Osteoblast (primary cell): ENCODE results near the gene MAOB. TPM values are rescaled to one million over a fixed set of nuclear protein-coding genes. Genes with fewer than 3 reads are reported as not detected.

Source experiments
- DNase-seq: peaks from one replicate; pipeline ENCODE4 v3.0.0; 2011; ENCODE audit warnings: low spot score, mixed read lengths; ENCODE audit not compliant: insufficient read length; ENCODE audit errors: missing footprints
- H2AFZ ChIP-seq: 2 replicates; pipeline ENCODE4 v1.6.0; 2011; ENCODE audit warnings: mild to moderate bottlenecking, low read length
- H3K27ac ChIP-seq: 2 replicates; pipeline ENCODE4 v1.5.1; 2011; ENCODE audit warnings: mild to moderate bottlenecking, low read depth, low read length, moderate library complexity
- H3K27me3 ChIP-seq: 2 replicates; pipeline ENCODE4 v1.6.0; 2012; ENCODE audit warnings: mild to moderate bottlenecking, control low read depth, inconsistent platforms, low read length, moderate library complexity; ENCODE audit not compliant: insufficient read depth
- H3K36me3 ChIP-seq: 2 replicates; pipeline ENCODE4 v1.5.1; 2011; ENCODE audit warnings: mild to moderate bottlenecking, low read length, control low read depth, moderate library complexity; ENCODE audit not compliant: insufficient read depth
- H3K4me1 ChIP-seq: 2 replicates; pipeline ENCODE4 v1.5.1; 2011; ENCODE audit warnings: mild to moderate bottlenecking, low read length, control low read depth, moderate library complexity; ENCODE audit not compliant: insufficient read depth
- H3K4me2 ChIP-seq: 2 replicates; pipeline ENCODE4 v1.6.0; 2011; ENCODE audit warnings: mild to moderate bottlenecking, low read length; ENCODE audit not compliant: insufficient read depth
- H3K4me3 ChIP-seq: fragments of 200-600 bp; sonication (generic); 3 replicates; pipeline ENCODE4 v1.5.1; 2012; ENCODE audit warnings: mild to moderate bottlenecking, low read length, inconsistent platforms; ENCODE audit not compliant: insufficient read depth
- H3K79me2 ChIP-seq: 2 replicates; pipeline ENCODE4 v1.6.0; 2012; ENCODE audit warnings: mild to moderate bottlenecking, low read length, control low read depth, inconsistent platforms; ENCODE audit not compliant: insufficient read depth
- H3K9me3 ChIP-seq: 2 replicates; pipeline ENCODE4 v1.5.1; 2011; ENCODE audit warnings: low read depth, low read length, control low read depth
- H4K20me1 ChIP-seq: 2 replicates; pipeline ENCODE4 v1.6.0; 2012; ENCODE audit warnings: mild to moderate bottlenecking, low read length, control low read depth; ENCODE audit not compliant: insufficient read depth
- total RNA-seq: library from RNA; depleted of rRNA; stranded (reverse); fragments of >200 nt; gene quantifications from 2 replicates; pipeline ENCODE4 v1.2.3, GENCODE V29; 2012
- TF ChIP-seq, protein P1 (sequence below): IDR thresholded peaks from 2 replicates; pipeline ENCODE4 v1.5.1; 2011; ENCODE audit warnings: mild to moderate bottlenecking, low read depth, low read length, moderate library complexity; ENCODE audit errors: extremely low read depth

Gene MAOB
- total RNA-seq, 1 donor: 0.72 TPM

DNA sequence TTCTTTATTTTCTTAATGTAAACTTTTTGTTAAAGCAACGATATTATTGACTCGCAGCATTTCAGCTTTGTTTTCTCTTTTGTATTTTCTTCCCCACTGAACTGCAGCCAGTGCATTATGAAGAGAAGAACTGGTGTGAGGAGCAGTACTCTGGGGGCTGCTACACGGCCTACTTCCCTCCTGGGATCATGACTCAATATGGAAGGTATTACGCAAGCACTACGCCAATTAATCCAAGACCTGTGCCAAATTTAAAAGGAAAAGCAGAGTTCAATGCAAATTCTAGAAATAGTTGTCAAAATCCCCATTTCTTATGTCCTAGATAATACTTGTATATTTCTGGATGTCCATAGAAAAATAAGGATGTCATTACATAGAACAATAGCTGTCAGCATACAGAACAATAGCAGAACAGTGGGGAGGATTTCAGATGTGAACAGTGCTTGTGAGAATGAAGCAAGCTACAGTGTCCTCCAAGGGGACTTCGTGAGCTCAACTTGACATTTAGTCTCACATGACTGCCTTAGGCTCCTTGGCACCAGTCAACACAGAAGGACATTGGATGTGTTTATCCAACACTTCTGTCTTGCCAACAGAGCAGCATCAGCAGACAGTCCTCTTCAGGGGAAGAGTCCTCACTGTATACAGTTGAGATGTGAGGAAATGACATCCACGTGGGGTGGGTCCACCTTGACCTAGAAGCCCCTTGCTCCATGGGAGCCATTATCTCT, 140.2 kb downstream of the MAOB start:
- Histone ChIP-seq H3K36me3 (no peaks in the 10 kb centered on the region), H3K27ac (no peak overlapping the region), H3K4me1 (no peaks in the 10 kb centered on the region), H3K79me2 (no peaks in the 10 kb centered on the region), H3K4me3 (no peak overlapping the region), H4K20me1 (no peaks in the 10 kb centered on the region), H3K4me2 (no peak overlapping the region), H3K27me3 (peaks cover 13% of the 10 kb centered on the region), H2AFZ (no peak overlapping the region), H3K9me3 (no peaks in the 10 kb centered on the region)
- peak; percentile 13 for DNase-seq
- TF ChIP-seq, protein P1, sequence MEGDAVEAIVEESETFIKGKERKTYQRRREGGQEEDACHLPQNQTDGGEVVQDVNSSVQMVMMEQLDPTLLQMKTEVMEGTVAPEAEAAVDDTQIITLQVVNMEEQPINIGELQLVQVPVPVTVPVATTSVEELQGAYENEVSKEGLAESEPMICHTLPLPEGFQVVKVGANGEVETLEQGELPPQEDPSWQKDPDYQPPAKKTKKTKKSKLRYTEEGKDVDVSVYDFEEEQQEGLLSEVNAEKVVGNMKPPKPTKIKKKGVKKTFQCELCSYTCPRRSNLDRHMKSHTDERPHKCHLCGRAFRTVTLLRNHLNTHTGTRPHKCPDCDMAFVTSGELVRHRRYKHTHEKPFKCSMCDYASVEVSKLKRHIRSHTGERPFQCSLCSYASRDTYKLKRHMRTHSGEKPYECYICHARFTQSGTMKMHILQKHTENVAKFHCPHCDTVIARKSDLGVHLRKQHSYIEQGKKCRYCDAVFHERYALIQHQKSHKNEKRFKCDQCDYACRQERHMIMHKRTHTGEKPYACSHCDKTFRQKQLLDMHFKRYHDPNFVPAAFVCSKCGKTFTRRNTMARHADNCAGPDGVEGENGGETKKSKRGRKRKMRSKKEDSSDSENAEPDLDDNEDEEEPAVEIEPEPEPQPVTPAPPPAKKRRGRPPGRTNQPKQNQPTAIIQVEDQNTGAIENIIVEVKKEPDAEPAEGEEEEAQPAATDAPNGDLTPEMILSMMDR: no peak

DNA sequence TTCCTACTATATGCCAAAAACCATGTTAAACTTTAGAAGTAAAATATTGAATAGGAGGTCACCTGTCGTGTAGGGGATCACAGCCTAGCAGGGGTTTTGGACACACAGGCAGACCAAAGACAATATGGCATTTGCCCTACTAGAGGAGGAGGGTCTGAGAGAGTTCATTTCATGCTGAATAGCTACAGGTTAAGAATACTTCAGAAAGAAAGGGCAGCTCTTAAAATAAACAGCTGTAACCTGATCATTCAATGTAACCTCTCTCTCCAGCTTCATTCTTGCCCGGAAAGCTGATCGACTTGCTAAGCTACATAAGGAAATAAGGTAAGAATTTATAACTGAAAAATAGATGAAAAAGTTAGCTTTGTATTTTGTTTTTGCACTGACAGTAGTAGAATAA, 146.3 kb downstream of the MAOB start:
- DNase-seq: no peak
- Histone ChIP-seq H3K4me2 (no peak overlapping the region), H3K4me3 (no peak overlapping the region), H3K27ac (no peak overlapping the region), H3K27me3 (peaks cover 4% of the 10 kb centered on the region), H2AFZ (no peak overlapping the region), H4K20me1 (no peaks in the 10 kb centered on the region), H3K79me2 (no peaks in the 10 kb centered on the region), H3K4me1 (no peaks in the 10 kb centered on the region), H3K36me3 (no peaks in the 10 kb centered on the region), H3K9me3 (no peaks in the 10 kb centered on the region)
- TF ChIP-seq, protein P1: no peak

DNA sequence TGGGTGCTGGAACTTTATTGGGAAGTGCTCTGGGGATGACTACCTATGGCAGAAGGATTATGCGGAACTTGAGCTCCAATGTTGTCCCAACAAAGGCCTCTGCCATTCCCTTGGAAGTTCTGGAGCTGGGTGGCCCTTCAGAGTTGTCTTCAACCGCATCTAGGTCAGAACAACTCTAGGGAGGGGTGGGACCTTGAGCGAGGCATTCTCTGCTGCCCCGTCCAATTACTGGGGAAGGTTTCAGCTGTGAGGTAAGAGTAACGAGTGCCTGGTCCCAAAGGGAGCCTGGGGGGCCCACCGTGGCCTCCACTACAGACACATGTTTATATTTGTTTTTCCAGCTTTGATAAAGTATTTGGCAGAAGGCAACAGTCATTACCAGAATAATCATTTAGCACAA, 146.7 kb downstream of the MAOB start:
- H3K4me1 ChIP-seq: no peaks in the 10 kb centered on the region
- H3K4me2 ChIP-seq: no peak overlapping the region
- no peak overlapping the region for H3K4me3 ChIP-seq
- H4K20me1 ChIP-seq: no peaks in the 10 kb centered on the region
- H2AFZ ChIP-seq: no peak overlapping the region
- H3K79me2 ChIP-seq: no peaks in the 10 kb centered on the region
- no peaks in the 10 kb centered on the region for H3K9me3 ChIP-seq
- peaks cover 4% of the 10 kb centered on the region for H3K27me3 ChIP-seq
- no peak for DNase-seq
- no peak overlapping the region for H3K27ac ChIP-seq
- TF ChIP-seq, protein P1: no peak
- H3K36me3 ChIP-seq: no peaks in the 10 kb centered on the region

DNA sequence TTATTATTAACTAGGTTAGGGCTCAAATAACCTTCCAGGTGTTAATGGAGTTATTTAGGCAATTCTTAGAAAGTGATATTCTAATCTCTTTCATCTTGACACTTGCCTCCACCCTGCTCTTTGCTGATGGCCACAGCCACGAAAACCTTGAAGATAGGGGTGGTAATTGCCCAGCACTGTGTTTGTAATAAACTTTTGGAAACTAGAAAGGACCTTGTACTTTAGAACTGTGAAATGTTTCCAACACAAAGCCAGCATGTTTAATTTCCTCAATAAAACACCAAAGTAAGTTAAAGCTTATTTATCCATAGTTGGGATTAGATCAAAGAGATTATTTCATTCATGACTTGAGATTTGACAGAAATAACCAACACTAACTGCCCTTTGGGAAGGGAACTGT, 147.8 kb downstream of the MAOB start:
- no peak overlapping the region for H2AFZ ChIP-seq
- H3K4me3 ChIP-seq: no peak overlapping the region
- no peaks in the 10 kb centered on the region for H4K20me1 ChIP-seq
- H3K4me1 ChIP-seq: no peaks in the 10 kb centered on the region
- TF ChIP-seq, protein P1: no peak
- H3K79me2 ChIP-seq: no peaks in the 10 kb centered on the region
- no peak overlapping the region for H3K4me2 ChIP-seq
- no peaks in the 10 kb centered on the region for H3K9me3 ChIP-seq
- H3K27ac ChIP-seq: no peak overlapping the region
- no peak for DNase-seq
- H3K27me3 ChIP-seq: peaks cover 4% of the 10 kb centered on the region
- H3K36me3 ChIP-seq: no peaks in the 10 kb centered on the region
